Measurements from ENCODE around the gene RNF13.
"Not testable (repeated sequence)": the region's sequence is repeated elsewhere in the genome, so short reads cannot be mapped to it uniquely, and the experiment has no call there.

RNF13 gene

DNA sequence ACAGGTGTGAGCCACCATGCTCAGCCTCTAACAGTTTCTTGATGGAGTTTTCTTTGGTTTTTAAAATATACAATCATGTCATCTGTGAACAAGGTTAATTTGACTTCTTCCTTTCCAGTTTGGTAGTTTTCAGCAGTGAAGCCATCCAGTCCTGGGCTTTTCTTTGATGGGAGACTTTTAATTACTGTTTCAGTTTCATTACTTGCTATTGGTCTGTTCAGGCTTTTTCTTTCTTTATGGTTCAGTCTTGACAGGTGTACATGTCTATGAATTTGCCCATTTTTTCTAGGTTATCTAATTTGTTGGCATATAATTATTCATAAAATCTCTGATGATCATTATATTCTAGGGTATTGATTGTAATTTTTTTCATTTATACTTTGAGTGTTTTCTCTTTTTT is 120.8 kb downstream of the RNF13 start:
- Histone ChIP-seq H3K4me1 (ENCODE audit: control insufficient read depth, insufficient read depth, low read length) (no peaks in the 10 kb centered on the region), H3K27ac (ENCODE audit: low read depth, low read length) (no peak overlapping the region), H3K9ac (ENCODE audit: low read depth, low read length) (no peak overlapping the region)

DNA sequence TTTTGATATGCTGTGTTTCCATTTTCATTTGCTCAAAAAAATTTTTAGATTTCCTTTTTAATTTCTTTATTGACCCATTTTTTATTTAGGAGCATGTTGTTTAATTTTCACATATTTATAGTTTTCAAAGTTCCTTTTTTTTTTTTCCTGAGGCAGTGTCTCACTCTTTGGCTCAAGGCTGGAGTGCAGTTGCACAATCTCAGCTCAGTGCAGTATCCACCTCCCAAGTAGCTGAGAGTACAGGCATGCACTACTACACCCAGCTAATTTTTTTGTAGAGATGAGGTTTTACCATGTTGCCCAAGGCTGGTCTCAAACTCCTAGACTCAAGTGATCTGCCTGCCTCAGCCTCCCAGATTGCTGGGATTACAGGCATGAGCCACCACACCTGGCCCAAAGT is 121.5 kb downstream of the RNF13 start:
- no peaks in the 10 kb centered on the region for H3K4me1 ChIP-seq (ENCODE audit: control insufficient read depth, insufficient read depth, low read length)
- H3K27ac ChIP-seq (ENCODE audit: low read depth, low read length) = no peak overlapping the region
- H3K27me3 ChIP-seq (ENCODE audit: control insufficient read depth, insufficient read depth, low read length) = no peaks in the 10 kb centered on the region
- H3K9ac ChIP-seq (ENCODE audit: low read depth, low read length) = no peak overlapping the region
- peaks cover 17% of the 10 kb centered on the region for H3K9me3 ChIP-seq (ENCODE audit: control insufficient read depth, insufficient read depth, low read length)
- H3K4me3 ChIP-seq (ENCODE audit: low read depth, low read length) = no peak overlapping the region
- no peaks in the 10 kb centered on the region for H3K36me3 ChIP-seq (ENCODE audit: control insufficient read depth, insufficient read depth, low read length)

More for the DNA sequence above, 120.8 kb downstream of the RNF13 start:
- Histone ChIP-seq H3K27me3 (ENCODE audit: control insufficient read depth, insufficient read depth, low read length) (no peaks in the 10 kb centered on the region), H3K36me3 (ENCODE audit: control insufficient read depth, insufficient read depth, low read length) (no peaks in the 10 kb centered on the region), H3K4me3 (ENCODE audit: low read depth, low read length) (no peak overlapping the region), H3K9me3 (ENCODE audit: control insufficient read depth, insufficient read depth, low read length) (peaks cover 17% of the 10 kb centered on the region)

DNA sequence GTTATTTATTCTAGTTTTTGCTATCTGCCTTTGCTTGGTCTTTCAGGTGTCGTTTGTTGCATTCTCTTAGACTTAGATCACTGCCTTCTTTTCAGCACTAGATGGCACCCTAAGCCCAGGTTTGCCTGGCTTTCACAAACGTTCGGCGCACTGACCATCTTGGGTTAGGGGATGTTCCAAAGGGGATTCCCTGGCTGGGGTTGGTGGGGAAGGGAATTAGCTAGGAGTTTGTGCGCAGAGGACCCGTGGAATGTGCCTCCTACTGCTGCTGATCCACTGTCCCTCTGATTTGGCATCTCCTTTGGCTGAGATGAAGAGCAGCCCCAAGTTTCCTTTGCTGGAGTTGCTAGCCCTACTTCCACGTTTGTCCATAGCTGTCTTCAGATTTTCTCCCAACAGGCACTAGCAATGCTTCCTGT is 123.8 kb downstream of the RNF13 start:
- H3K27ac ChIP-seq (ENCODE audit: low read depth, low read length) = no peak overlapping the region
- no peak overlapping the region for H3K9ac ChIP-seq (ENCODE audit: low read depth, low read length)
- no peaks in the 10 kb centered on the region for H3K27me3 ChIP-seq (ENCODE audit: control insufficient read depth, insufficient read depth, low read length)
- 0 out of 2 replicates have a peak, but pooled peaks cover 3% of the 10 kb centered on the region for H3K36me3 ChIP-seq (ENCODE audit: control insufficient read depth, insufficient read depth, low read length)
- H3K4me3 ChIP-seq (ENCODE audit: low read depth, low read length) = no peak overlapping the region
- H3K4me1 ChIP-seq (ENCODE audit: control insufficient read depth, insufficient read depth, low read length) = no peaks in the 10 kb centered on the region
- peaks cover 14% of the 10 kb centered on the region for H3K9me3 ChIP-seq (ENCODE audit: control insufficient read depth, insufficient read depth, low read length)

DNA sequence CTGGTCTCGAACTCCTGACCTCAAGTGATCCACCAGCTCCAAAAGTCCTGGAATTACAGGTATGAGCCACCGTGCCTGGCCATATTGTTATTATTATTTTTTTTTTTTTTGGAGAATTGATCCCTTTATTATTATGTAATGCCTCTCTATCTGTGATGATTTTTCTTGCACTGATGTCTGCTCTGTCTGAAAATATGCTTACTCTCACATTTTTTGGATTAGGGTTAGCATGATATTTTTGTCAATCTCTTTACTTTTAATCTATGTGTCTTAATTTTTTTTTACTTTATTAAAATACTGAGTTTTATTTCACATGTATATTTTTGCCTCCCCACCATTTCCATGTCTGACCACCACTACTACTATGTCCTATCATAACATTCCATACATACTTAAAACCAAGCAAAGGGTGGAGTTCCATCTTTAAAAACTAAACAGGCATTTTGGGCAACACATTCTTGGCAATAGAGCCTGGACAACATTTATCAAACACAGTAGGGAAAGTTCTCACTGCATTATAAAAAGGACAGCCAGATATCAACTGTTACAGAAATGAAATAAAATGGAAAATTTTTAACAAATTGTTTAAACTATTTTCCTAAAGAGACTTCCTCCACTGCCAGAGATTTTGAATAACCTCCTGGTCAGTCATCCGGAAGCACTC is 125.5 kb downstream of the RNF13 start:
- not testable (repeated sequence) for H3K4me3 ChIP-seq (ENCODE audit: low read depth, low read length); H3K36me3 ChIP-seq (ENCODE audit: control insufficient read depth, insufficient read depth, low read length); H3K27me3 ChIP-seq (ENCODE audit: control insufficient read depth, insufficient read depth, low read length); H3K9ac ChIP-seq (ENCODE audit: low read depth, low read length); H3K9me3 ChIP-seq (ENCODE audit: control insufficient read depth, insufficient read depth, low read length); H3K27ac ChIP-seq (ENCODE audit: low read depth, low read length); H3K4me1 ChIP-seq (ENCODE audit: control insufficient read depth, insufficient read depth, low read length)

DNA sequence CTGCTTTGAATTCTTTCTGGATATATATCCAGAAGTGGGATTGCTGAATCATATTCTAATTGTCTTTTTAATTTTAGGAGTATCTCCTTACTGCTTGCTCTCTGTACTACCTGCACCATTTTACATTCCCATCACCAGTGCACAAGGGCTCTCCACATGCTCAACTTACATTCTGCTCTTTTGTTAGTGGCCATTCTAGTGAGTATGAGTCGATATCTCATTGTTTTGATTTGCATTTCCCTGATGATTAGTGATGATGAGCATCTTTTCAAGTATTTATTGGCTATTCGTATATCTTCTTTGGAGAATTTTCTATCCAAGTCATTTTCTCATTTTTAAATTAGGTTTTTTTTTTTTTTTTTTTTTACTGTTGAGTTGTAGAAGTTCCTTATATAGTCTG is 128.2 kb downstream of the RNF13 start:
- H3K4me1 ChIP-seq (ENCODE audit: control insufficient read depth, insufficient read depth, low read length) = no peaks in the 10 kb centered on the region
- no peaks in the 10 kb centered on the region for H3K27me3 ChIP-seq (ENCODE audit: control insufficient read depth, insufficient read depth, low read length)
- H3K9ac ChIP-seq (ENCODE audit: low read depth, low read length) = no peak overlapping the region
- 0 out of 2 replicates have a peak, but pooled peaks cover 6% of the 10 kb centered on the region for H3K36me3 ChIP-seq (ENCODE audit: control insufficient read depth, insufficient read depth, low read length)
- H3K9me3 ChIP-seq (ENCODE audit: control insufficient read depth, insufficient read depth, low read length) = peaks cover 3% of the 10 kb centered on the region; the same call in 1 of the 2 replicates
- H3K4me3 ChIP-seq (ENCODE audit: low read depth, low read length) = no peak overlapping the region
- H3K27ac ChIP-seq (ENCODE audit: low read depth, low read length) = no peak overlapping the region

DNA sequence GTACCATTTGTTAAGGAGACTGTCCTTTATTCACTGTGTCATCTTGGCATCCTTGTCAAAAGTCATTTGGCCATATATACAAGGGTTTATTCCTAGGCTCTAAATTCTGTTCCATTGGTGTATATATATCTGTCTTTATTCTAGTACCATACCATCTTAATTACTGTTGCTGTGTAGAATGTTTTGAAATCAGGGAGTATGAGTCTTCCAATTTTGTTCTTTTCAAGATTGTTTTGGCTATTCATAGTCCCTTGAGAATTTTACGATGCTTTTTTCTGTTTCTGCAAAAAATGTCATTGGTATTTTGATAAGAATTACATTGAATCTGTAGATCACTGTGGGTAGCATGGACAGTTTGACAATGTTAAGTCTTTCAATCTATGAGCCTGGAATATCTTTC is 128.9 kb downstream of the RNF13 start:
- Histone ChIP-seq H3K27me3 (ENCODE audit: control insufficient read depth, insufficient read depth, low read length) (no peaks in the 10 kb centered on the region), H3K4me1 (ENCODE audit: control insufficient read depth, insufficient read depth, low read length) (no peaks in the 10 kb centered on the region), H3K9ac (ENCODE audit: low read depth, low read length) (no peak overlapping the region), H3K9me3 (ENCODE audit: control insufficient read depth, insufficient read depth, low read length) (peaks cover 4% of the 10 kb centered on the region; the same call in 1 of the 2 replicates), H3K27ac (ENCODE audit: low read depth, low read length) (no peak overlapping the region), H3K36me3 (ENCODE audit: control insufficient read depth, insufficient read depth, low read length) (0 out of 2 replicates have a peak, but pooled peaks cover 6% of the 10 kb centered on the region), H3K4me3 (ENCODE audit: low read depth, low read length) (no peak overlapping the region)

DNA sequence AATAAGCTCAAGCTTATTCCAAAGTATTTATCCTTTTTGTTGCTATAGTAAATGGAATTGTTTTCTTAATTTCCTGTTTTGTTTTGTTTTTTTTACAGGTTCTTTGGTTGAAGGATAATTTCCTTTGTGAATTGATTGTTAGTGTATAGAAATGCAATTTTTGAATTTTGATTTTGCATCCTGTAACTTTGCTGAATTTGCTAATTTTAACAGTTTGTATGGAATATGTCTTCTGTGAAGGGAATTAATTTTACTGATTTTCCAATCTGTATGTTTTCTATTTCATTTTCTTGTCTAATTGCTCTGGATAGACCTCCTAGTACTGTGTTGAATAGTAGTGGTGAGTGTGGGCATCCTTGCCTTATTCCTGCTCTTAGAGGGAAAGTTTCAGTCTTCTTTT is 129.4 kb downstream of the RNF13 start:
- Histone ChIP-seq H3K4me1 (ENCODE audit: control insufficient read depth, insufficient read depth, low read length) (no peaks in the 10 kb centered on the region), H3K4me3 (ENCODE audit: low read depth, low read length) (no peak overlapping the region), H3K27me3 (ENCODE audit: control insufficient read depth, insufficient read depth, low read length) (no peaks in the 10 kb centered on the region), H3K9ac (ENCODE audit: low read depth, low read length) (no peak overlapping the region), H3K9me3 (ENCODE audit: control insufficient read depth, insufficient read depth, low read length) (peaks cover 4% of the 10 kb centered on the region; the same call in 1 of the 2 replicates), H3K36me3 (ENCODE audit: control insufficient read depth, insufficient read depth, low read length) (0 out of 2 replicates have a peak, but pooled peaks cover 6% of the 10 kb centered on the region), H3K27ac (ENCODE audit: low read depth, low read length) (no peak overlapping the region)

DNA sequence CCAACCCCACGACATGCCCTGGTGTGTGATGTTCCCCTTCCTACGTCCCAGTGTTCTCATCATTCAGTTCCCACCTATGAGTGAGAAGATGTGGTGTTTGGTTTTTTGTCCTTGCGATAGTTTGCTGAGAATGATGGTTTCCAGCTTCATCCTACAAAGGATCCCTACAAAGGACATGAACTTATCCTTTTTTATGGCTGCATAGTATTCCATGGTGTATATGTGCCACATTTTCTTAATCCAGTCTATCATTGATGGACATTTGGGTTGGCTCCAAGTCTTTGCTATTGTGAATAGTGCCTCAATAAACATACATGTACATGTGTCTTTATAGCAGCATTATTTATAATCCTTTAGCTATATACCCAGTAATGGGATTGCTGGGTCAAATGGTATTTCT is 131.0 kb downstream of the RNF13 start:
- not testable (repeated sequence) for H3K27ac ChIP-seq (ENCODE audit: low read depth, low read length); H3K9ac ChIP-seq (ENCODE audit: low read depth, low read length); H3K27me3 ChIP-seq (ENCODE audit: control insufficient read depth, insufficient read depth, low read length); H3K4me3 ChIP-seq (ENCODE audit: low read depth, low read length); H3K36me3 ChIP-seq (ENCODE audit: control insufficient read depth, insufficient read depth, low read length); H3K4me1 ChIP-seq (ENCODE audit: control insufficient read depth, insufficient read depth, low read length); H3K9me3 ChIP-seq (ENCODE audit: control insufficient read depth, insufficient read depth, low read length)

DNA sequence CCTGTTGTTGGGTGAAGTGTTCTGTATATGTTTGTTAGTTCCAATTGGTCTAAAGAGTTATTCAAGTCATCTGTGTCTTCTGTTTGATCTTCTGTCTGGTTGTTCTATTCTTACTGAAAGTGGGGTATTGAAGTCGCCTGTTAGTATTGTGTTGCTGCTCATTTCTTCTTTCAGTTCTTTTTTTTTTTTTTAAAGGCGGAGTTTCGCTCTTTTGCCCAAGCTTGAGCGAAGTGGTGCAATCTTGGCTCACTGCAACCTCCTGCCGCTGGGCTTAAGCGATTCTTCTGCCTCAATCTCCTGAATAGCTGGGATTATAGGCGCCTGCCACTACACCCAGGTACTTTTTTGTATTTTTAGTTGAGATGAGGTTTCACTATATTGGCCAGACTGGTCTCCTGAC is 134.2 kb downstream of the RNF13 start:
- Histone ChIP-seq H3K27ac (ENCODE audit: low read depth, low read length) (no peak overlapping the region), H3K9ac (ENCODE audit: low read depth, low read length) (no peak overlapping the region), H3K27me3 (ENCODE audit: control insufficient read depth, insufficient read depth, low read length) (no peaks in the 10 kb centered on the region), H3K4me1 (ENCODE audit: control insufficient read depth, insufficient read depth, low read length) (no peaks in the 10 kb centered on the region), H3K4me3 (ENCODE audit: low read depth, low read length) (no peak overlapping the region), H3K9me3 (ENCODE audit: control insufficient read depth, insufficient read depth, low read length) (peaks cover 4% of the 10 kb centered on the region; the same call in 1 of the 2 replicates), H3K36me3 (ENCODE audit: control insufficient read depth, insufficient read depth, low read length) (peaks cover 13% of the 10 kb centered on the region; the same call in 1 of the 2 replicates)

DNA sequence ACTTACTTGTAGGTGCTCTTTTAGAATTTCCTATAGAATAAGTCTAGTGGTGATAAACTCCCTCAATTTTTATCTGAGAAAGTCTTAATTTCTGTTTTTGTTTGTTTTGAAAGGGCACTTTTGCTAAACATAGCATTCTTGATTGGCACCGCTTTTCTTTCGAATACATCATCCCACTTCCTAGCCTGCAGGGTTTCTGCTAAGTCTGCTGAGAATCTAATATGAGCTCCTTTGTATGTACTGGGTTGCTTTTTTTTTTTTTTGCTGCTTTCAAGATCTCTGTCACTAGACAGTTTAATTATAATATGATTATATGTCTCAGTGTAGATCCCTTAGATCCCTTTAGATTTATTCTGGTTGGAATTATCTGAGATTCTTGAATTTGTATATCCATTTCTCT is 136.2 kb downstream of the RNF13 start:
- H3K4me1 ChIP-seq (ENCODE audit: control insufficient read depth, insufficient read depth, low read length) = peaks cover 12% of the 10 kb centered on the region; the same call in 1 of the 2 replicates
- peaks cover 11% of the 10 kb centered on the region; the same call in 1 of the 2 replicates for H3K36me3 ChIP-seq (ENCODE audit: control insufficient read depth, insufficient read depth, low read length)
- H3K9me3 ChIP-seq (ENCODE audit: control insufficient read depth, insufficient read depth, low read length) = peaks cover 4% of the 10 kb centered on the region; the same call in 1 of the 2 replicates
- no peak overlapping the region for H3K9ac ChIP-seq (ENCODE audit: low read depth, low read length)
- H3K27me3 ChIP-seq (ENCODE audit: control insufficient read depth, insufficient read depth, low read length) = no peaks in the 10 kb centered on the region
- no peak overlapping the region for H3K4me3 ChIP-seq (ENCODE audit: low read depth, low read length)
- H3K27ac ChIP-seq (ENCODE audit: low read depth, low read length) = no peak overlapping the region

DNA sequence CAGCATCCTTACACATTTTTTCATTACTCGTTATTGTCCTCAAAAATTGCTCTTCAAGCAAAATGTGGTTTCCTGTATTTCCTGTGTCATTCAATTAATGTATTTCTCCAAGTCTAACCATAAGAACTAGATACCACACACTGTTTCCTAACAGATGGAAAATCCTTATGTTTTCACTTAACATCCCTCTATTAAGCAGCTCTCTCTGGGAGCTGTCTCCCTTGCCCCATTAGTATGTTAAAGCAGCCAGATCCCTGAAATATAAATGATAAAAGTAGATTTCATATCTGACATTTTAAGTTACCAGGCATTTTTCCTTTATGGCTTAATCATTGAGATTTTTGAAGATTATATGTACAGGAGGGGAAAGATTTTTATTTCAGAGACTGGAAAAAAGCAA is 141.8 kb downstream of the RNF13 start:
- peaks cover 26% of the 10 kb centered on the region for H3K36me3 ChIP-seq (ENCODE audit: control insufficient read depth, insufficient read depth, low read length)
- peaks cover 22% of the 10 kb centered on the region for H3K4me1 ChIP-seq (ENCODE audit: control insufficient read depth, insufficient read depth, low read length)
- no peaks in the 10 kb centered on the region for H3K27me3 ChIP-seq (ENCODE audit: control insufficient read depth, insufficient read depth, low read length)
- no peak overlapping the region for H3K4me3 ChIP-seq (ENCODE audit: low read depth, low read length)
- H3K9me3 ChIP-seq (ENCODE audit: control insufficient read depth, insufficient read depth, low read length) = no peaks in the 10 kb centered on the region
- no peak overlapping the region for H3K9ac ChIP-seq (ENCODE audit: low read depth, low read length)
- no peak overlapping the region for H3K27ac ChIP-seq (ENCODE audit: low read depth, low read length)
